ENCODE data around the gene ARSG.

GRCh38 chr17:68400404-68400735 lies 109.1 kb downstream of the ARSG start:
- TF ChIP-seq POLR2A (IDR thresholded peaks at IDR 0.05) (no peak), CTCF (IDR thresholded peaks at IDR 0.05) (no peak)
